Subcutaneous adipose tissue (tissue), 4 donors: ENCODE data around the gene ACAT2. TPM values are rescaled to one million over a fixed set of nuclear protein-coding genes. Genes with fewer than 3 reads are reported as not detected.

ENCODE experiments used
- CTCF ChIP-seq: fragments of 450-650 bp; IDR thresholded peaks from one replicate; pipeline ENCODE4 v1.5.1; 2016; ENCODE audit warnings: low read depth, mild to moderate bottlenecking, control low read depth, antibody characterized with exemption, moderate library complexity
- total RNA-seq, 4 donors: library from RNA; depleted of rRNA; stranded (reverse); fragments of >200 nt; gene quantifications; one replicate each; pipeline ENCODE4 v1.1.0, GENCODE V29; 2016

Gene ACAT2
- total RNA-seq, 4 donors from 2014 or later, result 8.6 to 15.5 (median 9.3) TPM

GRCh38 chr6:159758031-159759001 lies 3.5 kb upstream of the ACAT2 start:
- TF ChIP-seq CTCF, result no peak

- no peak for TF ChIP-seq CTCF
Measured at GRCh38 chr6:159759645-159760044, 2.2 kb upstream of the ACAT2 start.

- no peak for TF ChIP-seq CTCF
Measured at GRCh38 chr6:159760602-159761057, 1.2 kb upstream of the ACAT2 start.

GRCh38 chr6:159761129-159761872 lies 544 bp upstream of the ACAT2 start:
- TF ChIP-seq CTCF, result no peak

- TF ChIP-seq CTCF, result no peak
Measured at GRCh38 chr6:159762681-159763293, 942 bp downstream of the ACAT2 start.

- TF ChIP-seq CTCF, result no peak
Measured at GRCh38 chr6:159766906-159767305, 5.1 kb downstream of the ACAT2 start.

- TF ChIP-seq CTCF, result no peak
Measured at GRCh38 chr6:159769470-159769869, 7.6 kb downstream of the ACAT2 start.
